B cell (primary cell): Measurements from ENCODE around the gene CAGE1. TPM values are rescaled to one million over a fixed set of nuclear protein-coding genes. Genes with fewer than 3 reads are reported as not detected.

Experiments used
- ATAC-seq: fragments of 200-7000 bp; cut with Tn5 transposase; one replicate; pipeline ENCODE4 v1.10.0; 2021; ENCODE audit warnings: low read depth, mild to moderate bottlenecking, moderate number of reproducible peaks, moderate library complexity
- CTCF ChIA-PET: fragments of 350-600 bp; sonication (Branson Sonifier 250); formaldehyde crosslinking; loops from one replicate; lab custom pipeline; 2021; ENCODE audit warnings: antibody characterized with exemption, inconsistent platforms; lab: Charles Lee
- POLR2A ChIA-PET: fragments of 350-600 bp; sonication (Branson Sonifier 250); formaldehyde crosslinking; loops from one replicate; lab custom pipeline; 2021; ENCODE audit warnings: antibody characterized with exemption; lab: Charles Lee
- DNase-seq: peaks from one replicate; pipeline ENCODE4 v3.0.0; 2013
- H2AFZ ChIP-seq: 2 replicates; pipeline ENCODE4 v1.6.1; 2012; ENCODE audit warnings: mild to moderate bottlenecking, low read depth, low read length; ENCODE audit not compliant: insufficient read depth, poor library complexity, severe bottlenecking
- H3K27ac ChIP-seq, 2 donors: 1 replicate in 1 of 2; 2 replicates in 1 of 2; pipeline ENCODE4 v1.5.1; 2012 to 2013; ENCODE audit warnings: low read length in 2 of 2, mild to moderate bottlenecking in 2 of 2, moderate library complexity in 1 of 2
- H3K27me3 ChIP-seq, 4 experiments: fragments of 200-600 bp in 1 of 4; sonication (generic) in 1 of 4; replicated peaks in 1 of 4; 1 replicate in 2 of 4; 2 replicates in 2 of 4; pipeline versions ENCODE4 v1.6.1 to v1.7.0; 2013 to 2016; ENCODE audit warnings: low read length in 3 of 4, mild to moderate bottlenecking in 2 of 4, mixed read lengths in 1 of 4, moderate library complexity in 1 of 4; ENCODE audit not compliant: insufficient read depth in 4 of 4, control insufficient read depth in 3 of 4; ENCODE audit errors: control extremely low read depth in 1 of 4
- H3K36me3 ChIP-seq, 2 experiments: replicated peaks in 1 of 2; 1 replicate in 1 of 2; 2 replicates in 1 of 2; pipeline versions ENCODE4 v1.6.1 to v1.7.1; 2013; ENCODE audit warnings: low read length in 1 of 2; ENCODE audit not compliant: insufficient read depth in 2 of 2, control insufficient read depth in 1 of 2; ENCODE audit errors: control extremely low read depth in 1 of 2, extremely low read depth in 1 of 2
- H3K4me1 ChIP-seq, 2 donors: fragments of 200-600 bp in 1 of 2; sonication (generic) in 1 of 2; 1 replicate in 1 of 2; 2 replicates in 1 of 2; pipeline versions ENCODE4 v1.5.1 to v1.6.1; 2013 to 2017; ENCODE audit warnings: low read length in 2 of 2; ENCODE audit not compliant: control insufficient read depth in 2 of 2, insufficient read depth in 2 of 2
- H3K4me2 ChIP-seq: replicated peaks from 2 replicates; pipeline ENCODE3; 2012; ENCODE audit warnings: mild to moderate bottlenecking, low read depth, low read length; ENCODE audit not compliant: poor library complexity, severe bottlenecking
- H3K4me3 ChIP-seq, 5 experiments: fragments of 200-600 bp in 1 of 5; sonication (generic) in 1 of 5; 1 replicate in 3 of 5; 2 replicates in 2 of 5; pipeline versions ENCODE4 v1.5.1 to v1.7.0; 2011 to 2016; ENCODE audit warnings: low read length in 4 of 5, mild to moderate bottlenecking in 4 of 5, low read depth in 2 of 5, control low read depth in 1 of 5, moderate library complexity in 1 of 5; ENCODE audit not compliant: insufficient read depth in 1 of 5; ENCODE audit errors: control extremely low read depth in 1 of 5, extremely low read depth in 1 of 5
- H3K79me2 ChIP-seq: fragments of 200-600 bp; sonication (generic); one replicate; pipeline ENCODE4 v1.6.0; 2016; ENCODE audit warnings: low read length; ENCODE audit not compliant: control insufficient read depth, insufficient read depth
- H3K9ac ChIP-seq: fragments of 200-600 bp; sonication (generic); 2 replicates; pipeline ENCODE4 v1.6.1; 2017; ENCODE audit warnings: mild to moderate bottlenecking, low read length, moderate library complexity
- H3K9me3 ChIP-seq, 3 donors: one replicate each; pipeline versions ENCODE4 v1.6.1 to v1.7.1; 2013; ENCODE audit warnings: low read length in 2 of 3; ENCODE audit not compliant: control insufficient read depth in 2 of 3, insufficient read depth in 1 of 3; ENCODE audit errors: control extremely low read depth in 1 of 3
- H4K20me1 ChIP-seq: 2 replicates; pipeline ENCODE4 v1.6.0; 2012; ENCODE audit warnings: mild to moderate bottlenecking, low read length; ENCODE audit not compliant: insufficient read depth, control insufficient read depth, poor library complexity, severe bottlenecking
- H3K27ac Mint-ChIP-seq: one replicate; pipeline ENCODE4 v1.8.0; 2021; ENCODE audit warnings: mixed read lengths
- H3K27me3 Mint-ChIP-seq: one replicate; pipeline ENCODE4 v1.8.0; 2021; ENCODE audit warnings: mixed read lengths
- H3K4me1 Mint-ChIP-seq: one replicate; pipeline ENCODE4 v1.8.0; 2021; ENCODE audit warnings: mixed read lengths
- H3K4me3 Mint-ChIP-seq: one replicate; pipeline ENCODE4 v1.8.0; 2021; ENCODE audit warnings: mixed read lengths
- H3K9me3 Mint-ChIP-seq: one replicate; pipeline ENCODE4 v1.8.0; 2022; ENCODE audit warnings: mixed read lengths; ENCODE audit not compliant: insufficient read depth
- CTCF ChIP-seq: fragments of 200-600 bp; IDR thresholded peaks from one replicate; pipeline ENCODE4 v1.8.0; 2022; ENCODE audit warnings: antibody characterized with exemption, mild to moderate bottlenecking
- EZH2 ChIP-seq: IDR thresholded peaks from 2 replicates; pipeline ENCODE4 v1.6.1; 2012; ENCODE audit warnings: borderline replicate concordance, low read depth, mild to moderate bottlenecking, moderate library complexity, low read length; ENCODE audit not compliant: insufficient read depth, poor library complexity, severe bottlenecking
- WGBS: methylation state at CpG from one replicate; pipeline ENCODE4 v1.1.5; 2013; ENCODE audit warnings: missing lambda C conversion rate; ENCODE audit not compliant: insufficient coverage; 5-methylcytosine and 5-hydroxymethylcytosine counted together
- intact Hi-C: fragments of 100-400 bp; cut with micrococcal nuclease; formaldehyde crosslinking; loops from one replicate; pipeline ENCODE4 v1.10.0; 2022
- polyA plus RNA-seq: library from polyadenylated mRNA; depleted of rRNA; stranded (reverse); fragments of >200 nt; gene quantifications from 2 replicates; pipeline ENCODE4 v1.2.3, GENCODE V29; 2012
- total RNA-seq, 2 donors: library from RNA; stranded (reverse); fragments of 120-200 nt in 1 of 2; gene quantifications; 1 replicate in 1 of 2; 2 replicates in 1 of 2; pipeline versions ENCODE4 v1.2.3 to v1.2.4, GENCODE V29; 2013 to 2022

CAGE1 gene
- total and polyA plus RNA-seq, 2 donors (not counting 1 experiment from before 2014, with no cell fraction given): 0.13 to 0.34 TPM

GRCh38 chr6:7413151-7413823 is 23.7 kb upstream of the CAGE1 start:
- DNase-seq: no peak
- Histone ChIP-seq H3K4me2 (no peak overlapping the region), H3K27ac (no peak overlapping the region), H3K9ac (no peak overlapping the region), H3K4me1 (no peaks in the 10 kb centered on the region), H3K36me3 (peaks cover 28 to 78% of the 10 kb centered on the region in 2 experiments), H2AFZ (no peak overlapping the region), H3K9me3 (no peaks in the 10 kb centered on the region), H3K27me3 (no peaks in the 10 kb centered on the region), H3K79me2 (no peaks in the 10 kb centered on the region), H4K20me1 (no peaks in the 10 kb centered on the region), H3K4me3 (no peak overlapping the region)
- no peak for TF ChIP-seq CTCF
- Mint-ChIP-seq H3K27ac (no peak overlapping the region), H3K9me3 (no peaks in the 10 kb centered on the region), H3K4me1 (no peaks in the 10 kb centered on the region), H3K4me3 (no peak overlapping the region), H3K27me3 (no peaks in the 10 kb centered on the region)
- POLR2A ChIA-PET: interaction anchor here (0.5 kb wide), 1 partner anchor 1844 kb away, joined by 3 read pairs; no protein-coding TSS in a partner anchor
- CTCF ChIA-PET: no interaction called here
- 88% methylated on average over 1 of the region's 2 CpGs for WGBS
- intact Hi-C loops: no loop called here
- ATAC-seq: no peak

- Histone ChIP-seq H3K79me2 (no peaks in the 10 kb centered on the region), H3K27ac (no peak overlapping the region), H3K9me3 (no peaks in the 10 kb centered on the region), H3K36me3 (peaks cover 27 to 77% of the 10 kb centered on the region in 2 experiments), H3K4me1 (no peaks in the 10 kb centered on the region), H3K9ac (no peak overlapping the region), H3K4me2 (no peak overlapping the region), H3K27me3 (no peaks in the 10 kb centered on the region), H4K20me1 (no peaks in the 10 kb centered on the region), H3K4me3 (no peak overlapping the region), H2AFZ (no peak overlapping the region)
- 80% methylated on average over 1 of the region's 2 CpGs for WGBS
- ChIA-PET CTCF (no interaction called here), POLR2A (no interaction called here)
- Mint-ChIP-seq H3K27ac (no peak overlapping the region), H3K4me1 (no peaks in the 10 kb centered on the region), H3K27me3 (no peaks in the 10 kb centered on the region), H3K9me3 (no peaks in the 10 kb centered on the region), H3K4me3 (no peak overlapping the region)
- intact Hi-C loops: no loop called here
- TF ChIP-seq EZH2 (no peak), CTCF (no peak)
- no peak for DNase-seq
- no peak for ATAC-seq
These were observed 21.8 kb upstream of the CAGE1 start for GRCh38 chr6:7411328-7411727.
